Activated CD8-positive, alpha-beta T cell treated with anti-CD3 and anti-CD28 coated beads, Interleukin-2, amount 10 ng/mL, durations not matched to agents 7 days and 5 days (primary cell): ENCODE measurements around the gene JCAD. TPM values are rescaled to one million over a fixed set of nuclear protein-coding genes. Genes with fewer than 3 reads are reported as not detected.

Source experiments
- ATAC-seq: fragments of 150-1000 bp; cut with Tn5 transposase; one replicate; pipeline ENCODE4 v1.10.0; 2021; ENCODE audit warnings: moderate library complexity
- CTCF ChIA-PET: fragments of 350-600 bp; sonication (Branson Sonifier 250); formaldehyde crosslinking; loops from one replicate; lab custom pipeline; 2021; ENCODE audit warnings: antibody characterized with exemption; lab: Charles Lee
- POLR2A ChIA-PET: fragments of 350-600 bp; sonication (Branson Sonifier 250); formaldehyde crosslinking; loops from one replicate; lab custom pipeline; 2021; ENCODE audit warnings: antibody characterized with exemption; lab: Charles Lee
- DNase-seq: peaks from one replicate; pipeline ENCODE4 v3.0.0-alpha.2; 2020
- H3K27ac Mint-ChIP-seq: one replicate; pipeline ENCODE4 v1.8.0; 2021; ENCODE audit warnings: mild to moderate bottlenecking, mixed read lengths
- H3K27me3 Mint-ChIP-seq: one replicate; pipeline ENCODE4 v1.8.0; 2021; ENCODE audit warnings: low read depth, mixed read lengths
- H3K36me3 Mint-ChIP-seq: one replicate; pipeline ENCODE4 v1.8.0; 2021; ENCODE audit warnings: low read depth, mixed read lengths
- H3K4me1 Mint-ChIP-seq: one replicate; pipeline ENCODE4 v1.8.0; 2021; ENCODE audit warnings: low read depth, mixed read lengths
- H3K4me3 Mint-ChIP-seq: one replicate; pipeline ENCODE4 v1.8.0; 2021; ENCODE audit warnings: mild to moderate bottlenecking, mixed read lengths
- H3K9me3 Mint-ChIP-seq: one replicate; pipeline ENCODE4 v1.8.0; 2022; ENCODE audit warnings: mixed read lengths; ENCODE audit not compliant: insufficient read depth
- total RNA-seq, 2 experiments: library from RNA; stranded (reverse); gene quantifications; one replicate each; pipeline ENCODE4 v1.2.3, GENCODE V29; 2021

JCAD gene
- total RNA-seq, 2 experiments from 2014 or later = 0.05 to 0.08 TPM

GRCh38 chr10:30042820-30043219 is 16.6 kb downstream of the JCAD start:
- Mint-ChIP-seq H3K4me1 (peaks cover 6% of the 10 kb centered on the region), H3K36me3 (no peaks in the 10 kb centered on the region), H3K4me3 (no peak overlapping the region), H3K9me3 (no peaks in the 10 kb centered on the region), H3K27me3 (peaks cover 41% of the 10 kb centered on the region), H3K27ac (no peak overlapping the region)
- POLR2A ChIA-PET = no interaction called here
- CTCF ChIA-PET = interaction anchor here (1.8 kb wide), 1 partner anchor 15 kb away, joined by 4 read pairs; no protein-coding TSS in a partner anchor
- no peak for DNase-seq
- no peak for ATAC-seq

- Mint-ChIP-seq H3K4me3 (no peak overlapping the region), H3K4me1 (peaks cover 2% of the 10 kb centered on the region), H3K9me3 (no peaks in the 10 kb centered on the region), H3K27me3 (peaks cover 47% of the 10 kb centered on the region), H3K27ac (no peak overlapping the region), H3K36me3 (no peaks in the 10 kb centered on the region)
- DNase-seq = no peak
- ATAC-seq = no peak
- ChIA-PET CTCF (interaction anchor here (1.3 kb wide), 1 partner anchor 14 kb away, joined by 4 read pairs; no protein-coding TSS in a partner anchor), POLR2A (interaction anchor here (1.6 kb wide), 1 partner anchor 14 kb away, joined by 5 read pairs; no protein-coding TSS in a partner anchor)
Measured at GRCh38 chr10:30041196-30042105, 17.9 kb downstream of the JCAD start.

DNA sequence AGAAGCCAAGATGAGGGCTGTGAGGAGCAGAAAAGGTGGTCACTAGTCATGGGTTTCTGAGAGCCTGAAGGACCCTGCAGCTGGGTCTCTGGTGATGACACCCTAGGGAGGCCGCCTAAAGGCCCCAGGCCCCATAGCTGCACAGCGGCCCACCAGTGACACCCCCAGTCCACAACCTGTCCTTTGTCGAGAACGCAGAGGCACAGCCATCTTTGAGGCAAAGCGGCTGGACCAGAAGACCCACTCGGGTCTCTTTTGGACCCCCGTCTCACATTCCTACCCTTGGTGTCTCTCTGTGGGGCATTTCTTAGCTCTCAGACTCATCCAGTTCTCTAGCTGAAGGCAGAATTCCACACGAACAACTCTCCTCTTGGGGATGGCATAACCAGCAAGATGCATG is 18.8 kb downstream of the JCAD start:
- Mint-ChIP-seq H3K36me3 (no peaks in the 10 kb centered on the region), H3K27ac (no peak overlapping the region), H3K27me3 (peaks cover 45% of the 10 kb centered on the region), H3K9me3 (no peaks in the 10 kb centered on the region), H3K4me1 (peaks cover 2% of the 10 kb centered on the region), H3K4me3 (no peak overlapping the region)
- ChIA-PET CTCF (interaction anchor here (1.2 to 1.3 kb wide), 2 partner anchors 13 to 42 kb away, joined by 3 to 4 read pairs; no protein-coding TSS in a partner anchor), POLR2A (interaction anchor here (1.6 kb wide), 1 partner anchor 13 kb away, joined by 5 read pairs; no protein-coding TSS in a partner anchor)
- ATAC-seq (no peak), DNase-seq (no peak)

DNA sequence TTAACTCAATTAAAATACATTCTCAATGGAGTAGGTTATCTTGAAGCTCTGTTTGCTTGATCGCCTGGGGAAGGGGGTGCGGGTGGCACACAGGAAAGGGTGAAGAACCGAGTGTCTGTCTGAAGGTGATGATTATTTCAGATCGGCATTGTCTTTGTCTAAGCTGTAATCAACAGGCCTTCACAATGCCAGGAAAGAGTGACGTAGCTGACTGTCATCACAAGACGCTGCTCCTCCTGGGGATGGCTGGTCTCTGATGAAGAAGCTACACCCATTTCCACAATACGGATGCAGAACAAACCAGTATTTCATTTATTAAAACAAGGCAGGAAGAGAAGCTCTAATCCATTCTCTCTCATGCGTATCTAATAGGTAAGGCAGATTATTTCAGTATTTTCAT is 19.4 kb downstream of the JCAD start:
- Mint-ChIP-seq H3K4me3 (no peak overlapping the region), H3K9me3 (no peaks in the 10 kb centered on the region), H3K27me3 (peaks cover 42% of the 10 kb centered on the region), H3K36me3 (no peaks in the 10 kb centered on the region), H3K4me1 (peaks cover 4% of the 10 kb centered on the region), H3K27ac (no peak overlapping the region)
- POLR2A ChIA-PET = no interaction called here
- ATAC-seq = no peak
- DNase-seq = no peak
- CTCF ChIA-PET = interaction anchor here (1.2 kb wide), 1 partner anchor 42 kb away, joined by 3 read pairs; no protein-coding TSS in a partner anchor

- H3K27ac Mint-ChIP-seq = no peak overlapping the region
- ChIA-PET CTCF (interaction anchor here (1.2 kb wide), 1 partner anchor 41 kb away, joined by 3 read pairs; no protein-coding TSS in a partner anchor), POLR2A (no interaction called here)
- ATAC-seq (no peak), DNase-seq (no peak)
- H3K36me3 Mint-ChIP-seq = no peaks in the 10 kb centered on the region
- no peak overlapping the region for H3K4me3 Mint-ChIP-seq
- peaks cover 42% of the 10 kb centered on the region for H3K27me3 Mint-ChIP-seq
- no peaks in the 10 kb centered on the region for H3K9me3 Mint-ChIP-seq
- peaks cover 7% of the 10 kb centered on the region for H3K4me1 Mint-ChIP-seq
Measured at GRCh38 chr10:30039567-30039966, 19.8 kb downstream of the JCAD start.

DNA sequence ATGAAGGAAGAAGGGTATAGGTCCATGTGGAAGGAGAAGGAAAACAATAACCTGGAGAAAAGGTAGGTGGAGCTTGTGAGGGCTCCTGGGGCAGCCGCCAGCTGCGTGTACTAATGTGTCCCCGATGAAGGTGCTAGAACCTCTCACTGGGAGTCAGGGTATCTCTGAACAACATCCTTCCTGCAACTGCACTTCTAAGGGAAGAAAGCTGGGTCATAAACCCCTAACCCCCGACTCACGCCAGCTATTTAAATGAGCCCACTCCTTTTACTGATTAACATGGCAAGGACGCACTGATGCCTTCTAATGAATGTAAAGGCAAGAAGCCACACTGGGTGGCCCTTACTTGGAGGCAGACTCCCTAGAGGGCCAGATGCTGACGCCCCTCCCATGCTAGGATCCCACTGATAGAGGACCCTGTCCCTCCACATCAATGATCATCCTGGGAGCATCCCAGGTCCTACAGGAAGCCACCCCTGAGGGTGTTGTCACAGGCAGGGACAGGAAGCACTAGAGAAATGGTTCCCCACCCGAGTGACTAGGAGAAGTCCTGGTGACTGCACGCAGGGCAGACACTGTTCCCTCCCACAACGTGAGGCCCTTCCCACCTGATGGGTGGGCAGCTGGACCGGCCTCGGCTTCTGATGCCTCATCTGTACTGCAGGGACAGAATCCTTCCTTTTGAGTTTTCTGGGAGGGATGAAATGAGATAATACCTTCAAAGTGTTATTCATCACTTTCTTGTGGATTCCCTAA is 20.4 kb downstream of the JCAD start:
- H3K27me3 Mint-ChIP-seq = peaks cover 47% of the 10 kb centered on the region
- peaks cover 12% of the 10 kb centered on the region for H3K4me1 Mint-ChIP-seq
- no peak for DNase-seq
- H3K9me3 Mint-ChIP-seq = no peaks in the 10 kb centered on the region
- no peak for ATAC-seq
- ChIA-PET CTCF (no interaction called here), POLR2A (no interaction called here)
- no peaks in the 10 kb centered on the region for H3K36me3 Mint-ChIP-seq
- H3K4me3 Mint-ChIP-seq = no peak overlapping the region
- H3K27ac Mint-ChIP-seq = no peak overlapping the region

- Mint-ChIP-seq H3K27ac (no peak overlapping the region), H3K9me3 (no peaks in the 10 kb centered on the region), H3K36me3 (no peaks in the 10 kb centered on the region), H3K4me3 (no peak overlapping the region), H3K27me3 (peaks cover 55% of the 10 kb centered on the region), H3K4me1 (peaks cover 20% of the 10 kb centered on the region)
- CTCF ChIA-PET = no interaction called here
- ATAC-seq (no peak), DNase-seq (no peak)
- POLR2A ChIA-PET = no interaction called here
Measured at GRCh38 chr10:30037620-30038336, 21.6 kb downstream of the JCAD start.

DNA sequence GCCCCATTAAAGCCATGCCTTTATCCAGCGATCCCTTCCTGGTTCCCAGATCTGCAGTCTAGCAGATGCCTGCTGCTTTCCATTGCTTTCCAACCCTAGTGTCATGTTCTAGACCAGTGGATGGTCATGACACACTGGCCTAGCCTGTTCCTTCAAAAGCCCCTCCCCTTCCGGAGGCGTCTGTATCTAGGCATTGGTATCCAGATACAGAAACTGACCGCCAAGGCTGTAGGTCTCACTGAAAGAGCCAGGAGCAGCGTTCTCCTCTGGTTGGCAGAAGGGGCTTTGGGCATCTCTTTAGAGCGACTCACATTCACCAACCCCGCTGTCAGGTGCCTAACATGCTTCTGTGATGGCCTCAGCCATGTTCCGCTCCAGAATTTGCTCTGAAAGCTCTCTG is 22.6 kb downstream of the JCAD start:
- Mint-ChIP-seq H3K4me3 (no peak overlapping the region), H3K4me1 (peaks cover 28% of the 10 kb centered on the region)

DNA sequence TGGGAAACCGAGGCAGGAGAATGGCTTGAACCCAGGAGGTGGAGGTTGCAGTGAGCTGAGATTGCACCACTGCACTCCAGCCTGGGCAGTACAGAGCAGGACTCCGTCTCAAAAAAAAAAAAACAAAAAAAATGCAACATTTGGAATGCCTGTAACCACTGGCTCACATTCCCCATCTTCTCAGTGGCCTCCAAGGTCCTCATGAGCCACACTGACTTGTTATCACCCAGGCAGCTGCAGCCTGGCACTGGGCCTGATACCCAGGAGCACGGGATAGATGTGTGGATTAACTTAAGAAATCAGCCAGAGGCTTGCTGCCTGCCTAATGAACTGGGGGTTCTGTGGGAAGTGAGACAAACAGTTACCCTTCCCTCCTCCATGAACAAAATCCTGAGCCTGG is 23.0 kb downstream of the JCAD start:
- Mint-ChIP-seq H3K4me3 (no peak overlapping the region), H3K9me3 (no peaks in the 10 kb centered on the region), H3K27me3 (peaks cover 55% of the 10 kb centered on the region), H3K27ac (no peak overlapping the region), H3K36me3 (no peaks in the 10 kb centered on the region), H3K4me1 (peaks cover 28% of the 10 kb centered on the region)
- ChIA-PET CTCF (no interaction called here), POLR2A (no interaction called here)
- ATAC-seq (no peak), DNase-seq (no peak)

More for the DNA sequence above, 22.6 kb downstream of the JCAD start:
- Mint-ChIP-seq H3K27me3 (peaks cover 56% of the 10 kb centered on the region), H3K36me3 (no peaks in the 10 kb centered on the region), H3K27ac (no peak overlapping the region), H3K9me3 (no peaks in the 10 kb centered on the region)
- ATAC-seq (no peak), DNase-seq (no peak)
- POLR2A ChIA-PET = no interaction called here
- CTCF ChIA-PET = no interaction called here

DNA sequence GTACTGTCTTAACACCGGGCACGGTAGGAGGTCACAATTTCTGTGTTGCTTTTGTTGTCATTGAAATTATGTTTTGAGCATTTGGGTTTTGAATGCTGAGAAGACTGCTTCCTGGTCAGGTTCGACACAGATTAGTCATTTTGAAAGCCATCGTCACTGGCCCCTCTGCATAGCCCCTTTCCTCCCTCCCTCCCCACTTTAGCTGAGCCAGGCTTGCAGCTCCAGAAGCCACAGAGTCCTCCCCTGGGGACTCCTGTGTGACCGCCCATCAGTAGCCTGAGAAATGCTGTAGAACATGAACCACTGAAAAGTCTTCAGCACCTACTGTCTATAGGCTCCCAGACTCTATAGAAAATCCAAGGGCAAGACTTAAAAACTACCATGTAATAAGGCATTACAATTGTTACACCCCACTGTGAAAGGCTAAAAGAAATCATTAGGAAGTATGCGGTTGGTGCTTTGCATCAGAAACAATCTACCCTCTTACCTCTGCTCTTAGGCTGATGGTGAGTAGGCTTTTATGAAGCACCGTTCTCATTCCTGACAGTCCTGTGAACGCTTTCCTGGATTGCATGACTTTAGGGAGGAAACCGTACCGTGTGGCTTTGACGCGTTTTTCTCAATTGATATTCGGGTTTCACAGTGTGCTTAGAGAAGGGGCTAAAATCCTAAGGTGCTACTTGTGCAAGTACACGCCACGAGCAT is 24.8 kb downstream of the JCAD start:
- Mint-ChIP-seq H3K36me3 (peaks cover under 1% of the 10 kb centered on the region), H3K9me3 (no peaks in the 10 kb centered on the region), H3K4me1 (peaks cover 29% of the 10 kb centered on the region), H3K27ac (no peak overlapping the region), H3K27me3 (peaks cover 59% of the 10 kb centered on the region), H3K4me3 (no peak overlapping the region)
- DNase-seq (no peak), ATAC-seq (no peak)
- POLR2A ChIA-PET = no interaction called here
- CTCF ChIA-PET = no interaction called here

GRCh38 chr10:30032125-30032524 is 27.3 kb downstream of the JCAD start:
- H3K27ac Mint-ChIP-seq = no peak overlapping the region
- H3K4me1 Mint-ChIP-seq = peaks cover 52% of the 10 kb centered on the region

More at GRCh38 chr10:30032125-30032524, 27.3 kb downstream of the JCAD start:
- ChIA-PET POLR2A (interaction anchor here (0.6 kb wide), 1 partner anchor 229 kb away, joined by 3 read pairs; no protein-coding TSS in a partner anchor), CTCF (interaction anchor here (0.8 to 1.4 kb wide), 3 partner anchors 13 to 18 kb away, joined by 3 to 4 read pairs (median 3); no protein-coding TSS in a partner anchor)
- peaks cover 10% of the 10 kb centered on the region for H3K36me3 Mint-ChIP-seq
- ATAC-seq = no peak
- H3K27me3 Mint-ChIP-seq = peaks cover 60% of the 10 kb centered on the region
- H3K4me3 Mint-ChIP-seq = no peak overlapping the region
- no peak for DNase-seq
- no peaks in the 10 kb centered on the region for H3K9me3 Mint-ChIP-seq
